Posterior cingulate gyrus (tissue), 11 donors: ENCODE data around the gene TSPAN1.
A peak's percentile ranks its signal among the peaks of the same experiment; 100 is the strongest.

Experiments used
- DNase-seq, 10 donors: peaks; one replicate each; pipeline versions ENCODE4 v3.0.0 to v3.0.0-alpha.2; 2020 to 2021; ENCODE audit warnings: mixed read lengths in 3 of 10
- intact Hi-C: fragments of 100-400 bp; cut with DNase I; formaldehyde crosslinking; loops from one replicate; pipeline ENCODE4 v1.15.1; 2023

The TSPAN1 gene

DNA sequence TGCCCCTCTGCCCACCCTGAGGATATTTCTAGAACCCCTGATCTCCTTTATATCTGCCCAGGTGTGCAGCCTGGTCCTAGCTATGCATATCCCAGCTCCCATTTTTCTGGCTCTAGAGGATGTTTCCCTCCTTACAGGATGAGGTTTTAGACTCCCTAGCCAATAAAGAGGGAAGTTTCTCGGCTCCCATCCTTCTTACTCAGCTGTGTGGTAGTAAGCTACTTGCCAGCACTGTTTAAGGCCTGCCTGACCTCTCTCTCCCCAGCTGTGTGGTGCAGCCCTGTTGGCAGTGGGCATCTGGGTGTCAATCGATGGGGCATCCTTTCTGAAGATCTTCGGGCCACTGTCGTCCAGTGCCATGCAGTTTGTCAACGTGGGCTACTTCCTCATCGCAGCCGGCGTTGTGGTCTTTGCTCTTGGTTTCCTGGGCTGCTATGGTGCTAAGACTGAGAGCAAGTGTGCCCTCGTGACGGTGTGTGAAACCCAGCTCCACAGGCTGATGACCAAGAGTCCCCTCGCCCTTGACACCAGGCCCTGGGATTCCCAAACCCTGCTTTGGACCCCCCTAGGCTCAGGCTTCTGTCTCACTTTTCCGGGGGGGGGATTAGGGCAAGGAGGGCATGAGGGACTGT is 9.2 kb downstream of the TSPAN1 start:
- intact Hi-C loops, result no loop called here
- DNase-seq, result peak in 2 of 10 donors; percentile 37 to 39

DNA sequence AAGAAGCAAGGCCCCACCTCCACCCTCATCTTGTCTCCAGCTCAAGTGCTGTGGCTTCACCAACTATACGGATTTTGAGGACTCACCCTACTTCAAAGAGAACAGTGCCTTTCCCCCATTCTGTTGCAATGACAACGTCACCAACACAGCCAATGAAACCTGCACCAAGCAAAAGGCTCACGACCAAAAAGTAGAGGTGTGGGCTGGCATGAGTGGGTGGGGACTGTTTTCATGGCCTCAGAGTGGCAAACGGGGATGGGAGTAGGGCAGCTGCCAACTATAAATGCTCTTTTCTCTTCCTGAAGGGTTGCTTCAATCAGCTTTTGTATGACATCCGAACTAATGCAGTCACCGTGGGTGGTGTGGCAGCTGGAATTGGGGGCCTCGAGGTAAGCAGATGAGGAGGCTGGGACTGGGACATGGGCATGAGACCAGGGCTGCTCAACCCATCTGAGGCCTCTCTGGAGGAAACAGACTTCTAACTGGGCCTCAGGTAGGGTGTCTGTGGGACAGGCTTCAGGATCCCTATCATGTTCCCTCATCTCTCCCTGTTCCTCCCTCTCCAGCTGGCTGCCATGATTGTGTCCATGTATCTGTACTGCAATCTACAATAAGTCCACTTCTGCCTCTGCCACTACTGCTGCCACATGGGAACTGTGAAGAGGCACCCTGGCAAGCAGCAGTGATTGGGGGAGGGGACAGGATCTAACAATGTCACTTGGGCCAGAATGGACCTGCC is 10.2 kb downstream of the TSPAN1 start:
- intact Hi-C loops, result no loop called here
- peak in 1 of 10 donors; percentile 25 for DNase-seq

DNA sequence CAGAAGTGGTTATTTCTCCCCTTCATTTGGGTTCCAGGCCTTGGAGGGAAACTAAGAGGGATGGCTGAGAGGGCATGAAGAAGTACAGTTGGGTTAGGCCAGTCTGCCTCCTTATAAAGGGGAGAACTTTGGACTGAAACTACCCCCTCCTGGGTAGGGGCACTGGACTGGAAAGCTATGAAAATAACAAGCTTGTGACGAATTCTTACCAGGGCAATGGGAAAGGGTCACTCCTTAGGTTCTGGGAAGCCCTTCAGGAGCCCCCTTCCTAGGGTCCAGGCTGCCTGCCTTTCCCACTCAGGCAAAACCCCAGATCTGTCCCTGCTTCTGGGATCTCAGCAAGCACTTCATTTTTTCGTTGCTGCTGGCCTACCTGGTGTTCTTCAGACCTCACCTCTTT is 11.2 kb downstream of the TSPAN1 start:
- no peak for DNase-seq
- intact Hi-C loops, result no loop called here

DNA sequence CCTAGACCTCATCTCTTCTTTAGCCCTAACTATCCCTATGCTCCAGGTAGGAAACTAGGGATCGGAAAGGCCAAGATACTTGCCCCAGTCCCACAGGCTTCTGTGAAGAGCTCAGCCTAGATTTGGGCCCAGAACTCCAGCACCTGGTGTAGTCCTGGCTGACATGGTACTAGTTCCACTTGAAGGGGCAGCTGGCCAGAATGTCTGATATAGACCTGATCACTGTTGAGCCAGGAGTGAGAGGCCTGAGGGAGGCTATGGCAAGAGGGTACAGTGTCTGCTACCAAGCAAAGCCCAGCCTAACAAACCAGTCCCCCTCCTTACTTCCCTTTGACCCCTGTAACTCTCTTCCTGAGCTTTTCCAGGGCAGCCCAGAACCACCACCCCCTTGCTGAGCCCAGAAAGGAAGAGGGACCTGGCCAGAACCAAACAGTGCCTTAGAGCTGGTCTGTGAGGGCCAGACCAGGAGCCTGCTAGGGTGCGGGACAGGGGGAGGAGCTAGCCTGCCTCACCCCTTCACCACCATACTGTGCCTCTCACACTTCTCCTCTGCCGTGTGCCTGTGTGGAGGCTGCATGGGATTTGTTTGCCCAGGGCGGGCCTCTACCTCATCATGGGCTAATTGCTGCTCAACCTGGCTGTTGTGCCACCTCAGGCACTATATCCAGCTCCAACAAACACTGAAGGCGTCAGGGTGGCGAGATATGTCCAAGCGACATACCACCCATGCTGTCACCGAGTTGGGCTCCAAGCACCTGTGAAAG is 12.4 kb downstream of the TSPAN1 start:
- intact Hi-C loops, result no loop called here
- DNase-seq, result peak in 1 of 10 donors; percentile 19

DNA sequence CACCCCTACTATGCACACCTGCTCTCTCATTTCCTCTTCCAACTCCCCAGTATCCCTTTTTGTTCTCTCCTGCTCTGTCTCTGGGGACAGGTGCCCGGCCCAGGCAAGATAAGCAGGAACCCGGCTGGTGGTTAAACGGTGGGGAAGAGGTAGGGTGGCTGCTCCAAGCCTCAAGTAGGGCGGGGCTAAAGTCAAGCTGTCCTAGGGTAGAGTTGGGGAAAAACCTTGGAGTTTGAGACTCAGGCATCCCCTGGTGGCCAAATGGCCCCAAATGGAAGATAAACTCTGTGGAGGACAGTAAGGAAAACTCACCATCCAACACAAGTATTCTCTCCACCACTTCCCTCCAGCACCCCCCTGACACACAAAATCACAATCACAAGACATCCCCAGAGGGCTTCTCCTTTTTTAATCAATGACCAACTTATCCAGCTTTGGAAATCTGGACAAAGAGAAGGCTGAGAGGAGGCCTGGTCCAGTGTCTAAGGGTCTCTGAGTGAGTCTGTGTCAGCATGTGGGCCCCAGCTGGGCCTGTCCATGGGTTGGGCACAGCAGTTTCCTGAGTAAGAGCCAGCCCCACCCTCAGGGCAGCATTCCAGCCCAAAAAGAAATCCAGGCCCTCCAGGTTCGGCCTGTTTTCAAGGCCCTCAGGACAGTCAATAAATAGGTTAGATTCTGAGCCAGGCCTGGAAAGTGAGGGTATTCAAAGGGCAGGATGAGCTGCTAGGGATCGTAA is 13.6 kb downstream of the TSPAN1 start:
- intact Hi-C loops, result no loop called here
- peak in 1 of 10 donors; percentile 30 for DNase-seq

DNA sequence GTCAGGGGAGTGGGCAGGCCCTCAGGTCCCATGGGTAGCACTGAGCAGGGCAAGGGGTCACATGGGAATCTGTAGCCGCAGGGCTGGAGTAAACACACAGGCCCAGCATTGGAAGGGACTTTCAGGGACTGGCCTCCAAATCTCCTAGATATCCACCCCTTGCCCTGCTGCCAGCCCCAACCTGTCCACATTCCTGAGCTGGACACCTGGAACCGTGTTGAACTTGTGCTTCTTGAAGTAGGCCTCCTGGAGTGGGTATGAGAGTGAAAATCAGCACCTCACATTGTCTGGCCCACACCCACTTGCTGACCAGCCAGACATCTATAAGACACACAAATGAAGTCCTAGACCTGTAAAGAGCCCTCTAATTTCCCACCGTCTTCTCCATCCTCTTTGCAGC is 15.7 kb downstream of the TSPAN1 start:
- no peak for DNase-seq
- intact Hi-C loops, result no loop called here

DNA sequence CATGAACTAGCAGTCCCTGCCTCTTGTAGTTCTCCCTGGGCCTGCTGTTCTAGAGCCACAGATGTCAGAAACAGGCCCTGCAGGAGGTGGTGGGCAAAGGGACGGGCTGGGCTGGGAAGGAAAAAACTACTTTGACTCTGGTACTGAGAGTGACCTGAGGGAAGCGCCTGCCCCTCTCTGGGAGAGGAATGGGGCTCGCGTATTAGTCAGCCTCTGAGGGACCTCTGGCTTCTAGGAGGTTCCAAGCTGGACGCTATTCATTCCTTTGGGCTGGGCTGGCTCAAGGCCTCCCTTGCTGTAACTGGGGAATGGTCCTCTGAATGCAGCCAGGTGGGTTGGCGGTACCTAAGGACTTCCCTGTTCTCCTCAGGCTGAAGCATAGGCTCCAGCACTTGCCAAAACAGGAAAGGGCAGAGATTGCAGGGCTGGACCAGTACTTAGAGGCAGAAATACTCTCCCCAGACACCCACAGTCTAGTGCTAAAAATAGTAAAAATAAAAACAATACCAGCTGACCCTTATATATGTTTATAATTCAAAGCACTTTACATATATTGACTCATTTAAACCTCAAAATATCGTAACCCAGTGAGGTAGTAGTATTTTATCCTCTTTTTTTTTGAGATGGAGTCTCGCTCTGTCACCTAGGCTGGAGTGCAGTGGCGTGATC is 16.3 kb downstream of the TSPAN1 start:
- intact Hi-C loops, result no loop called here

DNA sequence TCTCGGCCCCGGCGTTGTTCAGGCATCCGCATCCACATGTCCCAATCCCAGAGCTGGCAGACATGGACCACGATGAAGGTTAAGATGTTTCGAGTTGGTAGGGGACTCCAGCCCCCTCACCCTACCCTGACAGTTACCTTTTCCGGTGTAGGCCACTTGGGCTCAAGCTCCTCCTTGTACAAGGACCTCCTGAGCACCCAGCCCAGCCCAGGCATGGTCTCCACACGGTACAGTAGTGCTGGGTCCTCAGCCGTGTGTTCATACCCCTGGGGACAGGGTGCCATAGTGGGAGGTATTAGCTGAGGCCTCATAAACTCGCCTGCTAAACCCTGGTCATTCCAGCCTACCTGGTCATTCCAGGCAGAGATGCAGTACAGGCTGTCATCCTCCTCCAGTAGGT is 17.3 kb downstream of the TSPAN1 start:
- no peak for DNase-seq
- intact Hi-C loops, result no loop called here

More for the DNA sequence above, 16.3 kb downstream of the TSPAN1 start:
- no peak for DNase-seq

DNA sequence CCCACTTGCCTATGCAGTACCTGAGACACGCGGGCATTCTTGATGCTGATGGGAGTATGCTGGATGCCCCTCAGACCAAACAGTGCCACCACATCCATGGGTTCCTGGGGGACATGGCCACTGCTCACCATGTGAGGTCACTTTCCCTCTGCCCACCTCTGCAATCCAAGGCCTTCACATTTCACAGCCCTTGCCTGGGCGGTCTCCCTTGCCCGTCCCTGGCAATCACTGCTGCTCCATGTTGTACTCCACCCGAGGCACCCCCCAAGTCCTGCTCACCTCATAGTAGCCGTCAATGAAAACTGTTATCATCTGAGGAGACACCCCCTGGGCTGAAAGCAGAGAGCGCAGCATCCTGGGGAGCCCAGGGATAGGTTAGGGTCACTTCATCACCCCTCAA is 18.4 kb downstream of the TSPAN1 start:
- intact Hi-C loops, result no loop called here

DNA sequence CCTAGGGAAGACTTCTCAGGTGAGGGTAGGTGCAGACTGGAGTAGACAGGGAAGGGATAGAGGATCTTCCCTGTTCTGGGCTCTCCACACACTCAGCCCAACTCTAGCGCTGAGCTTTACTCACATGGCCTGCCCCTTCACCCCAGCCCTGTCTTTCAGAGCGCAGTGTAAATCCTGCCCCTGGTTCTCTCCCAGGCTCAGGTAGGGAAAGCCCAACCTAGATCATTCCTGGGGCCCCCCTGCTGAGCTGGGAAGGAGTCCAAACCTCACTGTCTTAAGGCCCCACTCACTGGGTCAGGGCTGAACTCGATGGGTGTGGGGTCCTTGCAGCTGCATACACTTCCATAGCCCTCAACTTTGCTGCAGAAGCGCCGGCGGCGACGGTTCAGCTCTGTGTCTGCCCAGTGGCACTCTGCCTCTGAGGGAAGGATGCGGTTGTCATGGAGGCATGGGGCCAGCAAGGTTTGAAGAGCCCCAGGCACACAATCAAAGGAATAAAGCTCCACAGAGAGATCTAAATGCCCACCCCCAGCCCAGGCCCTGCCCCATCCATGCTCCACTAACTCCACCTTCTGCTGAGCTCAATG is 19.2 kb downstream of the TSPAN1 start:
- intact Hi-C loops, result no loop called here
- no peak for DNase-seq

More for the DNA sequence above, 18.4 kb downstream of the TSPAN1 start:
- no peak for DNase-seq

DNA sequence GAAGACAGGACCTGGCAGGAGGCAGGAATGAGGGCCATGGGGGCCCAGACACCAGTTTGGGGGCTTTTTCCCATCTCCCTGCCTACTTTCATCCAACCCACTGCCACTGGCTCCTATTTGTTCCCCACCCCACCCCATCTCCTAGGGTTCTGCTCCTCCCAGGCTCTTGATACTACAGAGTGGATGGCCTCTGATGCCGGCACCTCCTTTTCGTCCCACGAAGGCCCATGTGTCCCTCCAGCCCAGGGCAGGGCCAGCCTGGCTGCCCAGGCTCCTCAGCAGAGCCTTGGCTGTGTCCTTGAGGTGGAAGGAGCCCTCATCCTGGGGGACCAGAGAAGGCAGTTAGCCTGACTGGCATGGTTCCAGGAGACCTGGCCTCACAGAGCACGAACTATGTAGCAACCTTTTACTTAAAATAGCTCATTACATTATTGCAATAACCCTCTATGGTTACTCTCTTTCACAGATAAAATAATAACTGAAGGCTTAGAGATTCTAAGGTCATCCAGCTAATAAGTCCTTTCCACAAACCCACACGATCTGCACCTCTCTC is 19.8 kb downstream of the TSPAN1 start:
- intact Hi-C loops, result no loop called here
- no peak for DNase-seq

DNA sequence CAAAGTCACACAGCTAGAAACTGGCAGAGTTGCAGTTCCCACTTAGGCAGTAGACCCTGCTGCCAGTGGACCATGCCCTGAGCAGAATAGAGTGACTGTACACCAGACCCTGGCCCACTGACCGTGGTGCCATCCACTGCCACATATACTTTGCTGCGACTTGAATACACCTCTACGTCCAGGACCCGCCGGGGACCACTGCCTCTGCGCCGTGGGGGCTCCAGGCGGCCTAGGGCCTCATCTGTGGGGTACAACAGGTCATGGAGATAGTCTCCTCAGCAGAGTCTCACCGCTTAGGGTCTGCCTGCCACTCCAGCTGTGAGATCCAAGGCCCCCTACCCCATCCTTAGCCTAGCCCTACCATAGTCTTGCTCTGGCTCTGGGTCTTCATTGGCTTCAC is 21.7 kb downstream of the TSPAN1 start:
- no peak for DNase-seq
- intact Hi-C loops, result no loop called here

DNA sequence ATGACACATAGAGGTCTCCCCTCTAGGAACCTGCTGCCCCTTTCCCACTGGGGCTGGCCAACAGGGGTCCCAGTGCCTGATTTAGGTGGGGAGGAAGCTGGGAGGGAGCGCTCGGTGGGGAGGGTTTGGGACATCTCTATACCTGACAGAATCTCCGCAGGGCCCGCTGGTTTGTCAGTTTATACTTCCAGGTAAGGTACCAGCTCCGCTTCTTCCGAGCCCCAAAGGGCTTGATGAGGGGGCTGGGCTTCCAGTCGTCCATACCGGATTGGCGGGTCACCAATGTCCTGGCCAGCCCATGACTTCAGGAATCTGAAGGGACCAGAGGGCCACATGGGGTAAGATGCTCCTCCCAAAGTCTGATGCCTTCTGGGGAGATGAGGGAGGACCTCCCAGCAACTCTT is 22.7 kb downstream of the TSPAN1 start:
- DNase-seq, result no peak
- intact Hi-C loops, result no loop called here

DNA sequence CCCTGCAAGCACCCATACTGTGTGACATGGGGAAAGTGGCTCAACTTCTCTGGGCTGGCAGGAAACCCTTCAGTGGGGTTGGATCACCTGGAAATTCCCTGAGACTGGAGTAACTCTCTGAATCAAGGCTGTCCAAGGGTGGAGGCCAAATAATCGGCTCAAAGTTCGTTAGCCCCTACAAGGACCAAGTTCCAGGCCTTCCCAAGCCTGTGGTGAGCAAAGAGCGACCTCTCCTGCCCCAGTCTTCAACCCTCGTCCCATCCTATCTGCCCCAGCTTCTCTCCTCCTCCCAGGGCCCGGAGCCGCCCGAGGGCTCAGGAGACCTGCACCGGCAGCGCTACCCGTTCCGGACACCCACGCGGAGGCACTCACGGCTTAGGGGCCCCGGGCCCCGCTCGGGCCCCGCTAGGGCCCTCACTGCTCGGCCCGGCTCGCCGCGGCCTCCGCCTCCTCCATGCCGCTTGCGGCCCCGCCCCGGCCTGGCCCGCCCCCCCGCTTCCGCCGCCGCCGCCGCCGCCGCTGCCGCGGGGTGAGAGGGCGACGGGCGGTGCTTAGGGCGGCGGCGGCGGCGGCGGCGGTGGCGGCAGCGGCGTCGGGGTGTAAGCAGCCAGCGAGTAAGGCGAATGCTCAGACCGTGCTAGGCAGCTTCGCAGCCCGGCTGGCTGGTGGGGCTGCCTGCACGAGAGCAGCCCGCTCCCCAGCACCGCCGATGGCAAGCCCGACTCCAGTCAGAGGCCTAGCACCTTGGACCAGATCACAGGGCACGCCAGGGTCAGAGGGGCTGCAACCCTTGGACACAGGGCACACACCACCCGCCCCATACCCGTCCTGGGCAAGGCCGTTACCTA is 23.3 kb downstream of the TSPAN1 start, which contains the start of gene POMGNT1:
POMGNT1 (minus strand) TSS at position 471 of the 848 bp plus-strand sequence. CDS start 613 bp downstream, outside the sequence.
- intact Hi-C loops, result loop anchor here (2.0 kb wide), 1 partner anchor 25 kb away; no protein-coding TSS in a partner anchor
- DNase-seq, result peak; percentile 48 to 95 (median 68)

DNA sequence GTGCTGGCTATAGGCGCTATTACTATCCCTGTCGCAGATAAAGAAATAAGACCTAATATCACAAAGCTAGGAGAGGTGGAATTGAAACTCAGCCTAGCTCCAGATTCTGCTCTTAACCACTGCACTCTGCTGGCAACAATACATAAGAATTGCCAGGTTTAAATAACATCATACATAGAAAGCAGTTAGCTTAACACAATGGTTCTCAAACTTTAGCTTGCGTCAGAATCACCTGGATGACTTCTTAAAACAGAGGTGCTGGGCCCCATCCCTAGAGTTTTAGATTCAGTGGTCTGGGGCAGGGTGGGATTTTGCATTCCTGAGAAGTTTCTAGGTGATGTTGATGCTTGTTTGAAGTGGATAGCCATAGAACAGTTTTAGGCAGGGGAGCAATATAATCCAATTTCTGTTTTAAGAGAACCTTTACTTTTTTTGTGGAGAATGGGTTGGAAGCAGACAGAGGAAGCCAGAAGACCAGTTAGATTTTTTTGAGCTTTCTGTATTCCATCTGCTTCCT is 24.4 kb downstream of the TSPAN1 start:
- intact Hi-C loops, result loop anchor here (2.0 kb wide), 1 partner anchor 24 kb away; no protein-coding TSS in a partner anchor
- no peak for DNase-seq

DNA sequence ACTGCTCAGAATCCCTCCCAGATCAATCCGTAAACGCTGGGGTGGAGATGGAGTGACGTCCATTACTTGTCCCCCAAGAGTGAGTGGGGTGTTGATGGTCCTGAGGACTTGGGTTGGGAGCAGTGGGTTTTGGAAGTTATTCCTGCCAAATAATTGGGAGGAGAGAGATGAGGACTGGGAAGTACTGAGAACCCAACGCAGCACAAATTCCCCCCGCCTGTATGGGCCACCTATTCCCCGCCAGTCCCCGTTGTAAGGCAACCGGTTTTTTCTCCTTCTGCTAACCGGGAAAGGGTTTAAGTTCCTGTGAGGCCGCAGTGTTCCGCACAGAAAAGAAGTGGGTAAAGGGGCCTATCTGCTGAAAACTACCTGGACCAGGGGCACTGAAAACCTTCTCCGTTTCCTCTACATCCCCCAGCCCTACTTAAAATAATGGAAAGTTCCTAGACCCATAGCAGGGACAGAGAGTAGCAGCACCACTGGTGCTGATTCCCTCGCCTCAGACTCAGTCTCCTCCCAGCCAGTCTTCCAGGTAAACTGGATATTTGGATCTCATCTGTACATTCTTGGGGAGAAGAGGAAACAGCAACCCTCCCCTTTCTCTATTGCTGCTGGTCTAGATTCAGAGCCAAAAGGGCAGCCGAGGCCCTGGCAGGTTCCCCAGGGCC is 29.0 kb downstream of the TSPAN1 start:
- intact Hi-C loops, result no loop called here
- DNase-seq, result no peak

DNA sequence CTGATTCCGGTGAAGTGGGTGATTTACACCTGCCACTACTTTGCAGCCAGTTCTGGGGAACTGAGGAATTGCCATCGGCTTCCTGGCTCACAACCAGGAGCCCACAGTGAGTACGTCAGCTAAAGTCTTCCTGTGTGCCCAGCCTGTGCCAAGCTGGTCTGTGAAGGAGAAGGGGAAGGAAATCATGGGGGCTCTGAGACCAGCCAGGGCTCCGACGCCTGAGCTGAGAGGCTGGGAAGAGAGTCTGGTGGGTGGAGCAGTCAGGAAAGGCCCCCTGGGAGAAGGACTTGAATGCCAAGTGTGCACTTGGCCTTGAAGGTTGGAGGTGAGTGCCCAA is 29.5 kb downstream of the TSPAN1 start:
- DNase-seq, result peak in 1 of 10 donors; percentile 86

DNA sequence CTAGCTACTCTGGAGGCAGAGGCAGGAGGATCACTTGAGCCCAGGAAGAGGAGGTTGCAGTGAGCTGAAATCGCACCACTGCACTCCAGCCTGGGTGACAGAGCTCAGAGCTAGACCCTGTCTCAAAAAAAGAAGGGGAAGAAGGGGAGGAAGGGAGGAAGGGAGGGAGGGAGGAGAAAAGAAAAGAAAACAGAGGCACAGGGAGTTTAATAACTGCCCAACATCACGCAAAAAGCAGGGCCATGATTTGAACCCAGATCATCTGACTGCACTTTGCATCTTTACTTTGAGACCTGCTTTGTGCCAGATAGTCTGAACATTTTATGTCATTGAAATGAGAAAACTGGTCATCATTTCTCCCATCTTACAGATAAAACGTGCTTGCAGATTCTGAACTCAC is 30.3 kb downstream of the TSPAN1 start:
- intact Hi-C loops, result no loop called here

More for the DNA sequence above, 29.5 kb downstream of the TSPAN1 start:
- intact Hi-C loops, result no loop called here

More for the DNA sequence above, 30.3 kb downstream of the TSPAN1 start:
- no peak for DNase-seq
